ENCODE results near the gene AK1. TPM values are rescaled to one million over a fixed set of nuclear protein-coding genes. Genes with fewer than 3 reads are reported as not detected.

The AK1 gene
- total and polyA plus RNA-seq, 10 of the 15 experiments (the other 5 are each of a cell fraction or from before 2014, with no cell fraction given), result 0.23 to 3.1 (median 1.8) TPM

DNA sequence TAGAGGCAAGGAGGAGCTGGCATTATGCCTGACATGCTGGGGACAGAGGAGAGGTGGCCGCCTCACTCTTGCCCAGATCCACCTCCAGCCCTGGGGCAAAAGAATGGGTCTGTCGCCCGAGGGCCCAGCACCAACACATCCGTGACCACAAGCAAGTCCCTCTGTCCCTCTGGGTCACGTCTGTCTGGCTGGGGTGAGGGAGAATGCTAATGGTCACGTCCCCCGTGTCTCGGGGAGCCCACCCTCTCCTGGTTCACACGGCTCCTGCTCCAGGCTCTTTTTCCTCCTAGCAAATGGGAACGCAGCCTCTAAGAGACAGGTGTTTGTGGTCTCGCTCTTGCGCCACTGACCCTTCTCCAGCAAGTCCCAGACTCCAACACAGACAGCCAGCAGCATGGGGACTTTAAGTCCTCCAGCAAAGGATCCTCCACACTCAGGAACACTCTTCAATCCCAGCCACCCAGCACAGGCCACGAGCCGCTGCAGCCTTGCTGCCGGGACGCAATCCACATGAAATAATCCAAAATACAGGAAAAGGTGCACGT lies 27.1 kb downstream of the AK1 start (continued):
- TF ChIP-seq POLR2AphosphoS5 (IDR thresholded peaks at IDR 0.05; ENCODE audit: low read length), result no peak
- no peak for TF ChIP-seq ZNF24 (IDR thresholded peaks at IDR 0.05)

DNA sequence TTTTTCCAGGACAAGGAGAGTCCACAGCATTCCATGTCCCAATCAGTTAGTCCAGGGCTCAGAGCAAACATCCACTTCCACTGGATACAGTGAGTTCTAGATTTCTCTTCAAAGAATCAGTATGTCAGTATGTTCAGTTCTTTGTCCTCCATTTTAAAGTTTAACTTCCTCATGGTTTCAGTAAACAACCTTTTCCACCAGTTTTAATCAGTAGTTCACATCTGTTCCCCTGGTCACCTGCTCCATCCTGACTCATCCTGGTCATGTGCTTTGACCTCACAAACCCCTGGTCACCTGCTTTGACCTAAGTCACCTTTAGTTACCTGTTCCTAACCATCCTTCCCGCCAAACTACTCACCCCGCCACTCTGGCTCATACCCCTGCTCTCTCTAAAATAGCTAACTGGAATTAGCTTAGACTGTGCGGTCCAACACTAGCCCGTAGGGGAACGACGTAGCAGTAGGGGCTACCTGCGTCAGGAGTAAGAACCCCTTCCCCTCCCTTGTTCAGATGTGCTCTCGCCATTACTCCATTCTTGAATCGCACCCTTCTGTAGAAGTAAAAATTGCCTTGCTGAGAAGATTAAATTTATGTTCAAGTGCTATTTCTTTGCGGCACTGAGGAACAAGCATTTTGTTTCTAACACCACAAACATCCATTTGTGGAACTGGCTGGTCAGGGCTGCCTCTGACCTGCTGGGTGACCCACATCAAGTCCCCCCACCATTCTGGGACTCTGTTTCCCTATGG lies 28.5 kb downstream of the AK1 start:
- Histone ChIP-seq H3K79me2 (ENCODE audit: control insufficient read depth, insufficient read depth, low read length) (peaks cover 6% of the 10 kb centered on the region), H3K27ac (ENCODE audit: control insufficient read depth, insufficient read depth) (no peak overlapping the region), H3K27me3 (replicated peaks in 1 of 2; ENCODE audit: control insufficient read depth in 2 of 2, insufficient read depth in 2 of 2, low read length in 1 of 2) (no peaks in the 10 kb centered on the region), H3K4me2 (ENCODE audit: control insufficient read depth, insufficient read depth) (no peak overlapping the region), H3K9ac (ENCODE audit: control insufficient read depth, insufficient read depth, low read length) (no peak overlapping the region), H2AFZ (ENCODE audit: control insufficient read depth, low read depth, low read length) (no peak overlapping the region), H4K20me1 (ENCODE audit: control insufficient read depth, insufficient read depth) (no peaks in the 10 kb centered on the region), H3K4me3 (no peak overlapping the region), H3K4me1 (ENCODE audit: control insufficient read depth, insufficient read depth, low read length) (peaks cover 6% of the 10 kb centered on the region), H3K36me3 (ENCODE audit: control insufficient read depth in 2 of 2, insufficient read depth in 2 of 2, low read length in 1 of 2) (no peaks in the 10 kb centered on the region), H3K9me3 (replicated peaks; ENCODE audit: control insufficient read depth, insufficient read depth, low read length) (peaks cover 3% of the 10 kb centered on the region; the same call in 2 of the 3 replicates)
- DNase-seq (ENCODE audit: low read depth, low spot score) (no peak), ATAC-seq (no peak), FAIRE-seq (no peak)
- 77% methylated on average over 10 of the region's 10 CpGs for WGBS (ENCODE audit: insufficient coverage, insufficient replicate concordance, low lambda C conversion rate, missing lambda C conversion rate)
- ChIA-PET SMC1A (ENCODE audit: uncharacterized antibody, unreplicated experiment) (no interaction called here), RAD21 (ENCODE audit: unreplicated experiment) (no interaction called here), CTCF (no interaction called here), POLR2A (no interaction called here)
- in situ Hi-C loops (cut with MboI) (no loop called here), intact Hi-C loops (cut with micrococcal nuclease; ENCODE audit: unreplicated experiment) (no loop called here)
- no TSS peak for BruUV-seq (replicated peaks)
- TF ChIP-seq HDAC2 (IDR thresholded peaks at IDR 0.05) (no peak), RBBP5 (conservative IDR thresholded peaks at IDR 0.05) (no peak), RUNX3 (IDR thresholded peaks at IDR 0.05; ENCODE audit: low read length) (no peak), ETV6 (conservative IDR thresholded peaks at IDR 0.05 in 1 of 2, IDR thresholded peaks at IDR 0.05 in 1 of 2; ENCODE audit: borderline replicate concordance in 1 of 2, low read depth in 1 of 2) (no peak), SP1 (IDR thresholded peaks at IDR 0.05; ENCODE audit: low read depth, low read length) (no peak), NFYA (IDR thresholded peaks at IDR 0.05; ENCODE audit: borderline replicate concordance, low read depth, low read length) (no peak), CREM (IDR thresholded peaks at IDR 0.05; ENCODE audit: low read depth) (no peak), CBX5 (IDR thresholded peaks at IDR 0.05; ENCODE audit: low read depth) (no peak), RAD51 (IDR thresholded peaks at IDR 0.05) (no peak), SRF (IDR thresholded peaks at IDR 0.05; ENCODE audit: low read depth in 2 of 2, low read length in 2 of 2) (no peak), STAT3 (IDR thresholded peaks at IDR 0.05; ENCODE audit: low read depth, low read length) (no peak)
- TF ChIP-seq, protein P1, sequence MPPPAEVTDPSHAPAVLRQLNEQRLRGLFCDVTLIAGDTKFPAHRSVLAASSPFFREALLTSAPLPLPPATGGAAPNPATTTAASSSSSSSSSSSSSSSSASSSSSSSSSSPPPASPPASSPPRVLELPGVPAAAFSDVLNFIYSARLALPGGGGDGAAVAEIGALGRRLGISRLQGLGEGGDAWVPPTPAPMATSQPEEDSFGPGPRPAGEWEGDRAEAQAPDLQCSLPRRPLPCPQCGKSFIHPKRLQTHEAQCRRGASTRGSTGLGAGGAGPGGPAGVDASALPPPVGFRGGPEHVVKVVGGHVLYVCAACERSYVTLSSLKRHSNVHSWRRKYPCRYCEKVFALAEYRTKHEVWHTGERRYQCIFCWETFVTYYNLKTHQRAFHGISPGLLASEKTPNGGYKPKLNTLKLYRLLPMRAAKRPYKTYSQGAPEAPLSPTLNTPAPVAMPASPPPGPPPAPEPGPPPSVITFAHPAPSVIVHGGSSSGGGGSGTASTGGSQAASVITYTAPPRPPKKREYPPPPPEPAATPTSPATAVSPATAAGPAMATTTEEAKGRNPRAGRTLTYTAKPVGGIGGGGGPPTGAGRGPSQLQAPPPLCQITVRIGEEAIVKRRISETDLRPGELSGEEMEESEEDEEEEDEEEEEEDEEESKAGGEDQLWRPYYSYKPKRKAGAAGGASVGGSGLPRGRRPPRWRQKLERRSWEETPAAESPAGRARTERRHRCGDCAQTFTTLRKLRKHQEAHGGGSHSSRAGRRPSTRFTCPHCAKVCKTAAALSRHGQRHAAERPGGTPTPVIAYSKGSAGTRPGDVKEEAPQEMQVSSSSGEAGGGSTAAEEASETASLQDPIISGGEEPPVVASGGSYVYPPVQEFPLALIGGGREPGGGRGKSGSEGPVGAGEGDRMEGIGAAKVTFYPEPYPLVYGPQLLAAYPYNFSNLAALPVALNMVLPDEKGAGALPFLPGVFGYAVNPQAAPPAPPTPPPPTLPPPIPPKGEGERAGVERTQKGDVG (CRISPR knock-in tag; IDR thresholded peaks at IDR 0.05), result no peak
- TF ChIP-seq, protein P2, sequence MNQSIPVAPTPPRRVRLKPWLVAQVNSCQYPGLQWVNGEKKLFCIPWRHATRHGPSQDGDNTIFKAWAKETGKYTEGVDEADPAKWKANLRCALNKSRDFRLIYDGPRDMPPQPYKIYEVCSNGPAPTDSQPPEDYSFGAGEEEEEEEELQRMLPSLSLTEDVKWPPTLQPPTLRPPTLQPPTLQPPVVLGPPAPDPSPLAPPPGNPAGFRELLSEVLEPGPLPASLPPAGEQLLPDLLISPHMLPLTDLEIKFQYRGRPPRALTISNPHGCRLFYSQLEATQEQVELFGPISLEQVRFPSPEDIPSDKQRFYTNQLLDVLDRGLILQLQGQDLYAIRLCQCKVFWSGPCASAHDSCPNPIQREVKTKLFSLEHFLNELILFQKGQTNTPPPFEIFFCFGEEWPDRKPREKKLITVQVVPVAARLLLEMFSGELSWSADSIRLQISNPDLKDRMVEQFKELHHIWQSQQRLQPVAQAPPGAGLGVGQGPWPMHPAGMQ (IDR thresholded peaks at IDR 0.05; ENCODE audit: borderline replicate concordance), result no peak
- TF ChIP-seq, protein P3, sequence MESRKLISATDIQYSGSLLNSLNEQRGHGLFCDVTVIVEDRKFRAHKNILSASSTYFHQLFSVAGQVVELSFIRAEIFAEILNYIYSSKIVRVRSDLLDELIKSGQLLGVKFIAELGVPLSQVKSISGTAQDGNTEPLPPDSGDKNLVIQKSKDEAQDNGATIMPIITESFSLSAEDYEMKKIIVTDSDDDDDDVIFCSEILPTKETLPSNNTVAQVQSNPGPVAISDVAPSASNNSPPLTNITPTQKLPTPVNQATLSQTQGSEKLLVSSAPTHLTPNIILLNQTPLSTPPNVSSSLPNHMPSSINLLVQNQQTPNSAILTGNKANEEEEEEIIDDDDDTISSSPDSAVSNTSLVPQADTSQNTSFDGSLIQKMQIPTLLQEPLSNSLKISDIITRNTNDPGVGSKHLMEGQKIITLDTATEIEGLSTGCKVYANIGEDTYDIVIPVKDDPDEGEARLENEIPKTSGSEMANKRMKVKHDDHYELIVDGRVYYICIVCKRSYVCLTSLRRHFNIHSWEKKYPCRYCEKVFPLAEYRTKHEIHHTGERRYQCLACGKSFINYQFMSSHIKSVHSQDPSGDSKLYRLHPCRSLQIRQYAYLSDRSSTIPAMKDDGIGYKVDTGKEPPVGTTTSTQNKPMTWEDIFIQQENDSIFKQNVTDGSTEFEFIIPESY (IDR thresholded peaks at IDR 0.05), result no peak

Measured in GM12878 (cell line).